H1 (cell line): ENCODE results near the gene MAP1B.

ENCODE experiments used
- CTCF ChIP-seq, 3 experiments: IDR thresholded peaks; 1 replicate in 2 of 3; 2 replicates in 1 of 3; pipeline versions ENCODE4 v1.5.1 to v1.6.1; 2011; ENCODE audit warnings: low read length in 3 of 3, mild to moderate bottlenecking in 3 of 3, inconsistent platforms in 2 of 3, low read depth in 1 of 3, moderate library complexity in 1 of 3; ENCODE audit not compliant: insufficient read depth in 1 of 3; ENCODE audit errors: control extremely low read depth in 1 of 3
- YY1 ChIP-seq: IDR thresholded peaks from 2 replicates; pipeline ENCODE4 v1.6.1; 2011; ENCODE audit warnings: low read depth, mild to moderate bottlenecking, low read length

- TF ChIP-seq CTCF (IDR thresholded peaks at IDR 0.05; ENCODE audit: control extremely low read depth in 1 of 3, insufficient read depth in 1 of 3, low read depth in 1 of 3, low read length in 3 of 3): no peak
- TF ChIP-seq YY1: no peak
These were observed 72.7 kb downstream of the MAP1B start for GRCh38 chr5:72179816-72180440.
